SJCRH30 (cell line): ENCODE measurements around the gene KCNE5. TPM values are rescaled to one million over a fixed set of nuclear protein-coding genes. Genes with fewer than 3 reads are reported as not detected.
"Not testable (repeated sequence)": the region's sequence is repeated elsewhere in the genome, so short reads cannot be mapped to it uniquely, and the experiment has no call there.

ENCODE experiments used
- DNase-seq, 2 experiments: peaks; one replicate each; pipeline ENCODE4 v3.0.0-alpha.2; 2015 to 2020
- H3K27ac ChIP-seq: fragments of 250-450 bp; sonication (Bioruptor Pico); 2 replicates; pipeline ENCODE4 v1.5.1; 2020; ENCODE audit warnings: mild to moderate bottlenecking, moderate library complexity
- H3K27me3 ChIP-seq: fragments of 250-450 bp; sonication (Bioruptor Pico); 2 replicates; pipeline ENCODE4 v1.5.1; 2020; ENCODE audit warnings: mild to moderate bottlenecking, moderate library complexity
- H3K36me3 ChIP-seq: fragments of 250-450 bp; sonication (Bioruptor Pico); 2 replicates; pipeline ENCODE4 v1.5.1; 2020; ENCODE audit warnings: mild to moderate bottlenecking, moderate library complexity
- H3K4me1 ChIP-seq: fragments of 250-450 bp; sonication (Bioruptor Pico); 2 replicates; pipeline ENCODE4 v1.5.1; 2020; ENCODE audit warnings: mild to moderate bottlenecking, moderate library complexity
- H3K4me3 ChIP-seq: fragments of 250-450 bp; sonication (Bioruptor Pico); 2 replicates; pipeline ENCODE4 v1.5.1; 2020; ENCODE audit warnings: mild to moderate bottlenecking, moderate library complexity
- H3K9me3 ChIP-seq: fragments of 250-450 bp; sonication (Bioruptor Pico); replicated peaks from 2 replicates; pipeline ENCODE4 v1.5.1; 2020; ENCODE audit warnings: mild to moderate bottlenecking, moderate library complexity
- total RNA-seq: library from RNA; depleted of rRNA; stranded (reverse); fragments of >200 nt; shearing (Covaris generic); gene quantifications from 2 replicates; pipeline ENCODE4 v1.2.3, GENCODE V29; 2014

Gene KCNE5
- total RNA-seq, 1 experiment from 2014 or later, result 0.12 TPM

- Histone ChIP-seq H3K27me3 (no peaks in the 10 kb centered on the region), H3K9me3 (no peaks in the 10 kb centered on the region), H3K4me3 (no peak overlapping the region), H3K27ac (no peak overlapping the region), H3K36me3 (no peaks in the 10 kb centered on the region), H3K4me1 (no peaks in the 10 kb centered on the region)
- DNase-seq, result peak in 1 of 2 experiments; percentile 26
Observed at GRCh38 chrX:109635146-109635545, 10.2 kb upstream of the KCNE5 start.

- peak in 1 of 2 experiments; percentile 43 for DNase-seq
- no peaks in the 10 kb centered on the region for H3K36me3 ChIP-seq
Observed at GRCh38 chrX:109632906-109633504, 8.0 kb upstream of the KCNE5 start.

GRCh38 chrX:109629310-109629709 is 4.3 kb upstream of the KCNE5 start:
- Histone ChIP-seq H3K4me1 (no peaks in the 10 kb centered on the region), H3K27me3 (no peaks in the 10 kb centered on the region), H3K27ac (no peak overlapping the region), H3K9me3 (no peaks in the 10 kb centered on the region), H3K36me3 (no peaks in the 10 kb centered on the region), H3K4me3 (no peak overlapping the region)
- DNase-seq, result peak; percentile 5 to 49

More at GRCh38 chrX:109632906-109633504, 8.0 kb upstream of the KCNE5 start:
- Histone ChIP-seq H3K9me3 (no peaks in the 10 kb centered on the region), H3K27ac (no peak overlapping the region), H3K4me1 (no peaks in the 10 kb centered on the region), H3K4me3 (no peak overlapping the region), H3K27me3 (no peaks in the 10 kb centered on the region)

GRCh38 chrX:109626637-109627036 is 1.7 kb upstream of the KCNE5 start:
- no peaks in the 10 kb centered on the region for H3K4me1 ChIP-seq
- H3K27ac ChIP-seq, result no peak overlapping the region
- no peak for DNase-seq
- no peak overlapping the region for H3K4me3 ChIP-seq
- no peaks in the 10 kb centered on the region for H3K9me3 ChIP-seq
- H3K27me3 ChIP-seq, result no peaks in the 10 kb centered on the region
- H3K36me3 ChIP-seq, result no peaks in the 10 kb centered on the region

GRCh38 chrX:109623997-109624396 is 975 bp downstream of the KCNE5 start:
- Histone ChIP-seq H3K9me3 (no peaks in the 10 kb centered on the region), H3K27me3 (no peaks in the 10 kb centered on the region), H3K36me3 (no peaks in the 10 kb centered on the region), H3K4me3 (no peak overlapping the region), H3K4me1 (no peaks in the 10 kb centered on the region), H3K27ac (no peak overlapping the region)
- no peak for DNase-seq

GRCh38 chrX:109622270-109622669 is 2.7 kb downstream of the KCNE5 start:
- no peaks in the 10 kb centered on the region for H3K27me3 ChIP-seq
- no peaks in the 10 kb centered on the region for H3K36me3 ChIP-seq
- H3K27ac ChIP-seq, result no peak overlapping the region
- H3K9me3 ChIP-seq, result no peaks in the 10 kb centered on the region
- no peaks in the 10 kb centered on the region for H3K4me1 ChIP-seq
- DNase-seq, result no peak
- no peak overlapping the region for H3K4me3 ChIP-seq

GRCh38 chrX:109619771-109620170 is 5.2 kb downstream of the KCNE5 start:
- no peaks in the 10 kb centered on the region for H3K27me3 ChIP-seq
- no peaks in the 10 kb centered on the region for H3K4me1 ChIP-seq
- no peak overlapping the region for H3K4me3 ChIP-seq
- no peaks in the 10 kb centered on the region for H3K9me3 ChIP-seq
- H3K36me3 ChIP-seq, result no peaks in the 10 kb centered on the region
- H3K27ac ChIP-seq, result no peak overlapping the region
- no peak for DNase-seq

GRCh38 chrX:109614951-109615350 is 10.0 kb downstream of the KCNE5 start:
- H3K4me1 ChIP-seq, result no peaks in the 10 kb centered on the region
- DNase-seq, result peak; percentile 15 to 25
- H3K27ac ChIP-seq, result no peak overlapping the region

GRCh38 chrX:109601486-109601885 is 23.5 kb downstream of the KCNE5 start:
- DNase-seq, result no peak
- Histone ChIP-seq H3K27me3 (no peaks in the 10 kb centered on the region), H3K4me1 (no peaks in the 10 kb centered on the region), H3K27ac (no peak overlapping the region), H3K4me3 (no peak overlapping the region), H3K9me3 (no peaks in the 10 kb centered on the region), H3K36me3 (no peaks in the 10 kb centered on the region)

More at GRCh38 chrX:109614951-109615350, 10.0 kb downstream of the KCNE5 start:
- no peak overlapping the region for H3K4me3 ChIP-seq
- no peaks in the 10 kb centered on the region for H3K27me3 ChIP-seq
- H3K36me3 ChIP-seq, result no peaks in the 10 kb centered on the region
- no peaks in the 10 kb centered on the region for H3K9me3 ChIP-seq

- Histone ChIP-seq H3K36me3 (no peaks in the 10 kb centered on the region), H3K27ac (peak overlapping the region; percentile 44; the same call in 1 of the 2 replicates), H3K4me3 (peak overlapping the region; percentile 50), H3K27me3 (no peaks in the 10 kb centered on the region), H3K4me1 (no peaks in the 10 kb centered on the region), H3K9me3 (no peaks in the 10 kb centered on the region)
- peak; percentile 59 to 66 for DNase-seq
Observed at GRCh38 chrX:109600237-109600651, 24.7 kb downstream of the KCNE5 start.

- Histone ChIP-seq H3K4me3 (no peak overlapping the region), H3K27ac (no peak overlapping the region), H3K27me3 (no peaks in the 10 kb centered on the region), H3K9me3 (no peaks in the 10 kb centered on the region), H3K4me1 (no peaks in the 10 kb centered on the region), H3K36me3 (no peaks in the 10 kb centered on the region)
- DNase-seq, result no peak
Observed at GRCh38 chrX:109596015-109596414, 29.0 kb downstream of the KCNE5 start.

GRCh38 chrX:109590176-109590575 is 34.8 kb downstream of the KCNE5 start:
- Histone ChIP-seq H3K4me1 (no peaks in the 10 kb centered on the region), H3K4me3 (no peak overlapping the region), H3K27ac (no peak overlapping the region), H3K9me3 (no peaks in the 10 kb centered on the region), H3K36me3 (no peaks in the 10 kb centered on the region), H3K27me3 (no peaks in the 10 kb centered on the region)
- DNase-seq, result no peak

- Histone ChIP-seq H3K36me3 (no peaks in the 10 kb centered on the region), H3K27ac (no peak overlapping the region), H3K4me1 (no peaks in the 10 kb centered on the region), H3K9me3 (no peaks in the 10 kb centered on the region), H3K4me3 (no peak overlapping the region), H3K27me3 (no peaks in the 10 kb centered on the region)
- no peak for DNase-seq
Observed at GRCh38 chrX:109585488-109585887, 39.5 kb downstream of the KCNE5 start.

GRCh38 chrX:109578916-109579315 is 46.1 kb downstream of the KCNE5 start:
- Histone ChIP-seq H3K4me1 (no peaks in the 10 kb centered on the region), H3K27ac (no peak overlapping the region), H3K27me3 (no peaks in the 10 kb centered on the region), H3K9me3 (no peaks in the 10 kb centered on the region), H3K36me3 (no peaks in the 10 kb centered on the region), H3K4me3 (no peak overlapping the region)
- DNase-seq, result no peak

- no peaks in the 10 kb centered on the region for H3K9me3 ChIP-seq
- H3K27ac ChIP-seq, result no peak overlapping the region
- no peaks in the 10 kb centered on the region for H3K36me3 ChIP-seq
- no peak for DNase-seq
- H3K27me3 ChIP-seq, result no peaks in the 10 kb centered on the region
- no peaks in the 10 kb centered on the region for H3K4me1 ChIP-seq
- no peak overlapping the region for H3K4me3 ChIP-seq
Observed at GRCh38 chrX:109577055-109577454, 47.9 kb downstream of the KCNE5 start.

- not testable (repeated sequence) for H3K9me3 ChIP-seq, H3K27me3 ChIP-seq, H3K4me1 ChIP-seq, DNase-seq, H3K36me3 ChIP-seq, H3K27ac ChIP-seq, H3K4me3 ChIP-seq
Observed at GRCh38 chrX:109576083-109576482, 48.9 kb downstream of the KCNE5 start.
